Fibroblast of pulmonary artery (primary cell): ENCODE results near the gene ZNF800.

Source experiments
- DNase-seq: peaks from one replicate; pipeline ENCODE4 v3.0.0-alpha.2; 2010; ENCODE audit warnings: low read depth
- H3K4me3 ChIP-seq: replicated peaks from 2 replicates; pipeline ENCODE4 v1.5.1; 2011; ENCODE audit warnings: low read depth, mild to moderate bottlenecking, control low read depth, low read length, moderate library complexity
- CTCF ChIP-seq: IDR thresholded peaks from 2 replicates; pipeline ENCODE4 v1.5.1; 2011; ENCODE audit warnings: mild to moderate bottlenecking, control low read depth, low read length, inconsistent platforms; ENCODE audit errors: missing control alignments

Gene ZNF800

DNA sequence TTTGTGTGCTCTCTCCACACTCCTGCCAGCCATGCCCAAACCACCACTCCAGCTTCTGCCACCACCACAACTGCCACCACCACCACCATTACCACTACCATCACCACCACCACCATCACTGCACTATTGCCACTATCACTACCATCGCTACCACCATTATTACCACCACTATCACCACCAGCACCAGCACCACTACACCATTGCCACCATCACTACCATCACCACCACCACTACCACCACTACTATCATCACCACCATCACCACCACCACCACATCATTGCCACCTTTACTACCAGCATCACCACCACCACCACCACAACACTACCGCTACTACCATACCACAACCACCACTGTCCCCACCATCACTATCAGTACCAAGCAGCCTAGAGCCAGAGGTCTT, 26.0 kb upstream of the ZNF800 start:
- DNase-seq = no peak
- H3K4me3 ChIP-seq = no peak overlapping the region
- TF ChIP-seq CTCF = no peak

DNA sequence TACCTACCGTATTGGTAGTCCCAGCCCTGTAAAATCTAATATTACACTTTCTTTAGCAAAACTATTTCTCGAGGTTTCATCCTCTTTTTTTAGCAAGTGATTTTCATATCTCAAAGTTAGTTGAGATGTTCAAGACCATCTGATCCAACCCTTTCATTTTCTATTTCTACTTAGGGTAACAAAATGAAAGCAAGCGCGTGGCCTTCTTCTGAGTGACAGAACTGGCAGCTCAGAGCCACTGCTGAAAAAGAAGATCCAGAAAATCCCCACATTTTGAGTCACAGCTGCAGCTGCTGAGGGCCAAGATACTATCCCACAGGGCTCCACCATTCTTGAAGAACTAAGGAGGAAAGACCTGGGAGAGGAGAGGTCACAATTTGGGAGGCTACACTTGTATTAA, 24.8 kb upstream of the ZNF800 start:
- no peak overlapping the region for H3K4me3 ChIP-seq
- DNase-seq = no peak
- TF ChIP-seq CTCF = no peak

GRCh38 chr7:127415060-127415742, 22.7 kb upstream of the ZNF800 start:
- no peak overlapping the region for H3K4me3 ChIP-seq
- no peak for DNase-seq
- TF ChIP-seq CTCF = no peak

- no peak for DNase-seq
- no peak overlapping the region for H3K4me3 ChIP-seq
- no peak for TF ChIP-seq CTCF
Observed at GRCh38 chr7:127413962-127414361, 21.5 kb upstream of the ZNF800 start.

- no peak for TF ChIP-seq CTCF
- H3K4me3 ChIP-seq = no peak overlapping the region
- no peak for DNase-seq
Observed at GRCh38 chr7:127413326-127413725, 20.8 kb upstream of the ZNF800 start.

- no peak overlapping the region for H3K4me3 ChIP-seq
- no peak for TF ChIP-seq CTCF
- no peak for DNase-seq
Observed at GRCh38 chr7:127411176-127411575, 18.7 kb upstream of the ZNF800 start.

- DNase-seq = peak; percentile 8
Observed at GRCh38 chr7:127409629-127410028, 17.1 kb upstream of the ZNF800 start.

More at GRCh38 chr7:127409629-127410028, 17.1 kb upstream of the ZNF800 start:
- no peak overlapping the region for H3K4me3 ChIP-seq
- peak; percentile 29 for TF ChIP-seq CTCF
